K562 (cell line): ENCODE data around the gene FOXN3. TPM values are rescaled to one million over a fixed set of nuclear protein-coding genes. Genes with fewer than 3 reads are reported as not detected.

Experiments used
- BRF1 ChIP-seq: IDR thresholded peaks from 3 replicates; pipeline ENCODE4 v1.6.1; 2011; ENCODE audit warnings: borderline replicate concordance, mild to moderate bottlenecking; ENCODE audit not compliant: insufficient read length; ENCODE audit errors: extremely low read depth
- LARP7 ChIP-seq: fragments of 450-650 bp; IDR thresholded peaks from 2 replicates; pipeline ENCODE4 v1.6.1; 2016
- SIN3B ChIP-seq: fragments of 450-650 bp; IDR thresholded peaks from 2 replicates; pipeline ENCODE4 v1.6.1; 2017; ENCODE audit warnings: low read depth, mild to moderate bottlenecking, moderate library complexity
- ZNF146 ChIP-seq: IDR thresholded peaks from one replicate; pipeline ENCODE4 v1.6.1; 2018; ENCODE audit warnings: missing compliant biosample characterization; ENCODE audit not compliant: unreplicated experiment
- ZNF583 ChIP-seq: fragments of 250-450 bp; sonication (Bioruptor Pico); IDR thresholded peaks from 2 replicates; pipeline ENCODE4 v1.4.0; 2020
- polyA plus RNA-seq, 8 experiments: library from polyadenylated mRNA; depleted of rRNA in 4 of 8; stranded (reverse) in 5 of 8; unstranded in 3 of 8; fragments of >200 nt; fragmentation: Nextera tagmentation in 2 of 8; fragmentation: Illumina TruSeq in 1 of 8; extraction: Ambion mirVana in 2 of 8; extraction: Trizol in 1 of 8; gene quantifications; 2 replicates each; pipeline versions ENCODE4 v1.2.1 to v1.2.3, GENCODE V29; 2011 to 2014; ENCODE audit warnings: inconsistent platforms in 1 of 8, missing spikeins in 1 of 8
- total RNA-seq, 7 experiments: library from RNA; depleted of rRNA in 6 of 7; stranded (reverse); fragments of >200 nt in 6 of 7; fragmentation: Illumina TruSeq in 2 of 7; extraction: Trizol in 2 of 7; gene quantifications; 2 replicates each; pipeline versions ENCODE4 v1.2.1 to v1.2.3, GENCODE V29; 2011 to 2021; ENCODE audit warnings: low replicate concordance in 1 of 7
- TF ChIP-seq, protein P1 (sequence below): fragments of 250-450 bp; sonication (Bioruptor Pico); IDR thresholded peaks from 2 replicates; pipeline ENCODE4 v1.4.0; 2020
- TF ChIP-seq, protein P2 (sequence below): fragments of 250-450 bp; sonication (Bioruptor Pico); IDR thresholded peaks from 2 replicates; pipeline ENCODE4 v1.5.0; 2021; ENCODE audit warnings: mild to moderate bottlenecking, borderline replicate concordance
- TF ChIP-seq, protein P3 (sequence below): fragments of 250-450 bp; sonication (Bioruptor Pico); IDR thresholded peaks from 2 replicates; pipeline ENCODE4 v1.4.0; 2020

FOXN3 gene
- total and polyA plus RNA-seq, 9 of the 15 experiments (the other 6 are each of a cell fraction or from before 2014, with no cell fraction given), result 0.07 to 1.3 (median 0.40) TPM

DNA sequence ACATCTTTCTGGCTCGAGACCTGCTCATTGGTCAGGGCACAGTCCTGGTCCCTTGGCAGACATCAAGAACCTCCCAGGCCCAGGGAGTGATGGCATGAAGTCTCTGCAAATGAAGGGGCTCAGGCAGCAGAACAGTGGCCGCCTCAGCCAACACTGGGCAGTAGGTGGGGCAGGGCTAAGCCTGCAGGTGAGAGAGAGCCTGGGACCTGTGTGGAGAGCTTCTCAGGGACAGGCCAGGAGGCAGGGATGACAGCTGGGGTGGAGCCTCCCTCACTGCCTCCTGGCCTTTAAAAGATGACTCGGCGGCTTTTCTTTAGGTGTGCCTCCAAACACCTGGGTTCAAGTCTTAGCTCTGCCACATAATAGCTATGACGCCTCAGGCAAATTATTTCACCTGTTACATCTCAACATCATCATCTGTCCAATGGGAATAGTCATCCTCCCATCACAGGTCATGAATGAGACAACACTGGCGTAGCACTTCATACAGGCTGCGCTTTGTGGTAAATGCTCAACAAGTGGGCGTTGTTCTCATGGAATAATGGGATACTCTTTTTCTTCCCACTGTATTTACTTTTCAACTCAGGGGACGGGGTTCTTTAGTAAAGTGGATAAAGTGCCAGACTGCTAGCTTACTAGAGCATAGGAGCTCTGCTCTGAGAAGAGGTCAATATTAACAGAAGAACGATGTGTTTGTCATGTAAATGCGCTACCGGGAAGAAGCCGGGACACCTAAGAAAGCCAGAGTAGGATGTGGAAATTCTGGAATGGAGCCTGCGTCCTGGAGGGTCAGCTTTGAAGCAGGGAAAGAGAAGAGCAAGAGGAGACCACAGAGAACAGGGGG, 277.4 kb downstream of the FOXN3 start (continued):
- TF ChIP-seq, protein P1, sequence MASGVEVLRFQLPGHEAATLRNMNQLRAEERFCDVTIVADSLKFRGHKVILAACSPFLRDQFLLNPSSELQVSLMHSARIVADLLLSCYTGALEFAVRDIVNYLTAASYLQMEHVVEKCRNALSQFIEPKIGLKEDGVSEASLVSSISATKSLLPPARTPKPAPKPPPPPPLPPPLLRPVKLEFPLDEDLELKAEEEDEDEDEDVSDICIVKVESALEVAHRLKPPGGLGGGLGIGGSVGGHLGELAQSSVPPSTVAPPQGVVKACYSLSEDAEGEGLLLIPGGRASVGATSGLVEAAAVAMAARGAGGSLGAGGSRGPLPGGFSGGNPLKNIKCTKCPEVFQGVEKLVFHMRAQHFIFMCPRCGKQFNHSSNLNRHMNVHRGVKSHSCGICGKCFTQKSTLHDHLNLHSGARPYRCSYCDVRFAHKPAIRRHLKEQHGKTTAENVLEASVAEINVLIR (CRISPR knock-in tag), result no peak
- TF ChIP-seq BRF1, result no peak
- TF ChIP-seq, protein P2, sequence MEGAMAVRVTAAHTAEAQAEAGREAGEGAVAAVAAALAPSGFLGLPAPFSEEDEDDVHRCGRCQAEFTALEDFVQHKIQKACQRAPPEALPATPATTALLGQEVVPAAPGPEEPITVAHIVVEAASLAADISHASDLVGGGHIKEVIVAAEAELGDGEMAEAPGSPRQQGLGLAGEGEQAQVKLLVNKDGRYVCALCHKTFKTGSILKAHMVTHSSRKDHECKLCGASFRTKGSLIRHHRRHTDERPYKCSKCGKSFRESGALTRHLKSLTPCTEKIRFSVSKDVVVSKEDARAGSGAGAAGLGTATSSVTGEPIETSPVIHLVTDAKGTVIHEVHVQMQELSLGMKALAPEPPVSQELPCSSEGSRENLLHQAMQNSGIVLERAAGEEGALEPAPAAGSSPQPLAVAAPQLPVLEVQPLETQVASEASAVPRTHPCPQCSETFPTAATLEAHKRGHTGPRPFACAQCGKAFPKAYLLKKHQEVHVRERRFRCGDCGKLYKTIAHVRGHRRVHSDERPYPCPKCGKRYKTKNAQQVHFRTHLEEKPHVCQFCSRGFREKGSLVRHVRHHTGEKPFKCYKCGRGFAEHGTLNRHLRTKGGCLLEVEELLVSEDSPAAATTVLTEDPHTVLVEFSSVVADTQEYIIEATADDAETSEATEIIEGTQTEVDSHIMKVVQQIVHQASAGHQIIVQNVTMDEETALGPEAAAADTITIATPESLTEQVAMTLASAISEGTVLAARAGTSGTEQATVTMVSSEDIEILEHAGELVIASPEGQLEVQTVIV, result no peak
- no peak for TF ChIP-seq ZNF146 (CRISPR knock-in tag)
- TF ChIP-seq, protein P3, sequence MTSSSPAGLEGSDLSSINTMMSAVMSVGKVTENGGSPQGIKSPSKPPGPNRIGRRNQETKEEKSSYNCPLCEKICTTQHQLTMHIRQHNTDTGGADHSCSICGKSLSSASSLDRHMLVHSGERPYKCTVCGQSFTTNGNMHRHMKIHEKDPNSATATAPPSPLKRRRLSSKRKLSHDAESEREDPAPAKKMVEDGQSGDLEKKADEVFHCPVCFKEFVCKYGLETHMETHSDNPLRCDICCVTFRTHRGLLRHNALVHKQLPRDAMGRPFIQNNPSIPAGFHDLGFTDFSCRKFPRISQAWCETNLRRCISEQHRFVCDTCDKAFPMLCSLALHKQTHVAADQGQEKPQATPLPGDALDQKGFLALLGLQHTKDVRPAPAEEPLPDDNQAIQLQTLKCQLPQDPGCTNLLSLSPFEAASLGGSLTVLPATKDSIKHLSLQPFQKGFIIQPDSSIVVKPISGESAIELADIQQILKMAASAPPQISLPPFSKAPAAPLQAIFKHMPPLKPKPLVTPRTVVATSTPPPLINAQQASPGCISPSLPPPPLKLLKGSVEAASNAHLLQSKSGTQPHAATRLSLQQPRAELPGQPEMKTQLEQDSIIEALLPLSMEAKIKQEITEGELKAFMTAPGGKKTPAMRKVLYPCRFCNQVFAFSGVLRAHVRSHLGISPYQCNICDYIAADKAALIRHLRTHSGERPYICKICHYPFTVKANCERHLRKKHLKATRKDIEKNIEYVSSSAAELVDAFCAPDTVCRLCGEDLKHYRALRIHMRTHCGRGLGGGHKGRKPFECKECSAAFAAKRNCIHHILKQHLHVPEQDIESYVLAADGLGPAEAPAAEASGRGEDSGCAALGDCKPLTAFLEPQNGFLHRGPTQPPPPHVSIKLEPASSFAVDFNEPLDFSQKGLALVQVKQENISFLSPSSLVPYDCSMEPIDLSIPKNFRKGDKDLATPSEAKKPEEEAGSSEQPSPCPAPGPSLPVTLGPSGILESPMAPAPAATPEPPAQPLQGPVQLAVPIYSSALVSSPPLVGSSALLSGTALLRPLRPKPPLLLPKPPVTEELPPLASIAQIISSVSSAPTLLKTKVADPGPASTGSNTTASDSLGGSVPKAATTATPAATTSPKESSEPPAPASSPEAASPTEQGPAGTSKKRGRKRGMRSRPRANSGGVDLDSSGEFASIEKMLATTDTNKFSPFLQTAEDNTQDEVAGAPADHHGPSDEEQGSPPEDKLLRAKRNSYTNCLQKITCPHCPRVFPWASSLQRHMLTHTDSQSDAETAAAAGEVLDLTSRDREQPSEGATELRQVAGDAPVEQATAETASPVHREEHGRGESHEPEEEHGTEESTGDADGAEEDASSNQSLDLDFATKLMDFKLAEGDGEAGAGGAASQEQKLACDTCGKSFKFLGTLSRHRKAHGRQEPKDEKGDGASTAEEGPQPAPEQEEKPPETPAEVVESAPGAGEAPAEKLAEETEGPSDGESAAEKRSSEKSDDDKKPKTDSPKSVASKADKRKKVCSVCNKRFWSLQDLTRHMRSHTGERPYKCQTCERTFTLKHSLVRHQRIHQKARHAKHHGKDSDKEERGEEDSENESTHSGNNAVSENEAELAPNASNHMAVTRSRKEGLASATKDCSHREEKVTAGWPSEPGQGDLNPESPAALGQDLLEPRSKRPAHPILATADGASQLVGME (CRISPR knock-in tag), result no peak
- TF ChIP-seq LARP7, result no peak
- TF ChIP-seq ZNF583 (CRISPR knock-in tag), result no peak
- TF ChIP-seq SIN3B, result no peak
